GM18517 (cell line): Measurements from ENCODE around the gene ARHGEF4.

Source experiments
- ATAC-seq: cut with Tn5 transposase; IDR thresholded peaks from one replicate; pipeline ENCODE4 v1.9.1; 2021; ENCODE audit warnings: mild to moderate bottlenecking, moderate library complexity; ENCODE audit not compliant: unreplicated experiment

The ARHGEF4 gene

DNA sequence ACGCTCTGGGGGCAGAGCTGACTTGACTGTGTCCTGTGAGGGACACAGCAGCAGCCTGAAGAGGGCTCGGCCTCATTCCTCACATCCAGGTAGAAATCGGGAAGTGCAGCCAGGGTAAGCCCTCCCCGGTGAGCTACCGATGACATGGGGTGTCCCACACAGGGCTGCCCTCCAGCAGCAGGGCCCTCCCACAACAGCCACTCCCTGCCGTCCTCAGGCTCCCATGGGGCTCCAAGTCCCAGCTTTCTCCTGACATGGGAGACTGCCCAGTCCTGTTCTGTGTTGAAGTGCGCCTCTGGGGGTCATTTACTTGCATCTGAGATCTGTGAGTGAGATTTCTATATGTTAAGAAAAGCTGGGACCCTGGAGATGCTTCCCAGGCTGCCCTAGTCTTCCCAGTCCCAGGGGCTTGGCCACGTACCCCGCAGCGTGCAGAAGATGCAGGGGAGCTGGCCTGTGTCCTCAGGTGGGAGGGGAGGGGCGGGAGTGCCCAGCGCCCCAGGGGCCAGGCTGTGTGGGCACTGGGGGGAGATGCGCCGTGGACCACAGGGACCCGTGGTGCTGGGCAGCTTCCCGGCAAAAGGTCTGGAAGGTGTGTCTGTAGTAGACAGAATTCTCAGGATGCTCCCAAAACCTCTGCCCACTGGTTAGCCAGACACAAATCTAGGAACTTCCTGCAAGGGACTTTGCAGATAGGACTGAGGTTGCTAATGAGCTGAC, 168.7 kb downstream of the ARHGEF4 start:
- no peak for ATAC-seq

DNA sequence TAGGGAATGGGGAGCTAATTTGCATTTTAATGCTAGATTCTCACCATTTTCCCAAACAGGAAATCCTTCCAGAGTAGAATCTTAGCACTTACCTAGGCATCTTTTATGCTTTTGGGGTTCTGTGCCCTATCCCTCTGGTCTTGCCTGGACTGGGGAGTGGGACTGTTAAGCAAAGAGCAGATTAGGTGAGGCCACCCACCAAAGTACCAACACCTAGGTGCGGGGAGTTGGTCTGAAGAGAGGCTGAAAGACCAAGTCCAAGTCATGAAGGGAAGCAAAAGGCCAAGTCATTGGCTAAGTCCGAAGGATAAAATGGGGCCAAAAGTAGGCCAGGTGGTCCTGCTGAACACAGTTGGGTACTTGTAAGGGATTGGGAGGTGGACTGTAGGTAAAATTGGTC, 169.8 kb downstream of the ARHGEF4 start:
- no peak for ATAC-seq

DNA sequence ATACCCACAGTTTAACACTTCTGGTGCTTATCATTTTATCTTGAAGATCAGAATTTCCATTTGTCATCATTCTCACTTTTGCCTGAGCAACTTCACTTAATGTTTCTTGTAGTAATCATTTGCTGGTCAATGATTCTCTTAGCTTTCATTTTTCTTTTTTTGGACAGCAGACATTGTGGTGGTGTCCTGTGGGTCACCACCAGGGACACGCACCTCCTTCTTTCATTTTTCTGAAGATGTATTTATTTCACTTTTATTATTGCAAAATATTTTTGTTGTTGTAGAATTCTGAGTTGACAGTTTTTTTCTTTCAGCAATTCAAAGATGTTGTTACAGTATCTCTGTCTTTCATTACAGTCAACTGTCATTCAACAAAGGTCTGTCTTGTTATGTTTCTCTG, 172.3 kb downstream of the ARHGEF4 start:
- no peak for ATAC-seq

DNA sequence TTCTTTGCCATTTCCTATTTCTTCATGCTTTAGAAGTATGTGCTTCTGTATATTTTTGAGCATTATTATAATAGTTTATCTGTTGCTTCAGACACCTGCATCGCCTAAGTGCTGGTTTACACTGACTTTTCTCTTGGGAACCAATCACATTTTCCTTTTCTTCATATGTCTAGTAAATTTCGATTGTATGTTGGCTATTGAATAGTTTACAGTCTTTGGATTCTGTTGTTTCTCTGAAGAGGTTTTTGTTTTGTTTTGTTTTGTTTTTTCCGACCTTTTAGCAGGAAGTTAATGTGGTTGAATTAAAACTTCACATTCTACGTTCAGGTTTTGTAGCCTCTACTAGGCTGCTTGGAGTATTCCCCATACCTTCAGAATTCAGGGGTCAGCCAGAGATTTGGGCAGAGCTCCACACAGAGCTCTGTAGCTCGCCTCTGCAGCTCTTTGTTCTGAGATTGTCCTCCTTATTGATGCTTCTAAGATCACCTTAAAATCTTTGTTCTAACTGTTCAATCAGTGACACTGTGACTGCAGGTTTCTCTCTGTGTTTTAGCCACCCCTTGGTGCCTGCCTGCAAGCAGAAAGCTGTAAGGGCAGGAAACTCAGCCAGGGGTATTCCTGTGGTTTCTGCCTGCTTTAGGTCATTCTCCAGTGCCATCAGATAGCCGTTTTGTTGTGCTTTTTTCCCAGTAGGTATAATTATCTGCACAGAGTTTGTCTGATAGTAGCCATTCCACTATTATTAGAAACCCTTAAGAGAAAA, 173.2 kb downstream of the ARHGEF4 start:
- no peak for ATAC-seq

DNA sequence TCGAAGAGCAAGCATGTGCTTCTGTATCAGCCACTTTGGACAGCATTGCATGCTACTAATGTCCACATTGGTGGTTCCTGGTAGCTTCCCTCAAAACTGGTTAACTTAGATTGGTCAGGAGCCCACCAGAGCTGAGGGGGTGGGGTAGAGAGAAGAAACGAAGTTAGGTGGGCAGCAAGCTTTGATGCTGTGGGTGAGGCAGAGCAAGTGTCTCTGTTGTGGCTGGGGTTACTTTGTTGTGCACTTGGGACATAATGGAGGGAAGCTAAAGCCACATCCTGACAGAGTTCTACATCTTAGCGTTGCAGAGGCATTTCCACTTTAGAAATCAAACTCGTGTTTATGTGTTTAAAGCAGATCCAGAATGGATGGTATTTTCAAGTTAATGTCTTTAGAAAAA, 173.9 kb downstream of the ARHGEF4 start:
- no peak for ATAC-seq

DNA sequence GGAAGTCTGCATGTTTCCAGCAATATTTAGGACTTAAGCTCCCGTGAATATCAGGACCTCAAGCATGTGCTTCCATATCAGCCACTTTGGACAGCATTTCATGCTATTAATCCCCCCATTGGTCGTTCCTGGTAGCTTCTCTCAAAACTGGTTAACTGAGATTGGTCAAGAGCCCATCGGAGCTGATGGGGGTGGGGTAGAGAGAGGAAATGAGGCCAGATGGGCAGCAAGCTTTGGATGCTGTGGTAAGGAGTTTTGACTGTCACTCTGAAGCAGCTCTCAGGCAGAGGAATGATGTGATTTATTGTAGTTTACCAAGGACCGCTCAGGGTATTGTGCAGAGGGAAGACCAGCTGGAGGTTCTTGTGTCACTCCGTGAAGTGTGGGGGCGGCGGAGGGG, 174.8 kb downstream of the ARHGEF4 start:
- no peak for ATAC-seq

DNA sequence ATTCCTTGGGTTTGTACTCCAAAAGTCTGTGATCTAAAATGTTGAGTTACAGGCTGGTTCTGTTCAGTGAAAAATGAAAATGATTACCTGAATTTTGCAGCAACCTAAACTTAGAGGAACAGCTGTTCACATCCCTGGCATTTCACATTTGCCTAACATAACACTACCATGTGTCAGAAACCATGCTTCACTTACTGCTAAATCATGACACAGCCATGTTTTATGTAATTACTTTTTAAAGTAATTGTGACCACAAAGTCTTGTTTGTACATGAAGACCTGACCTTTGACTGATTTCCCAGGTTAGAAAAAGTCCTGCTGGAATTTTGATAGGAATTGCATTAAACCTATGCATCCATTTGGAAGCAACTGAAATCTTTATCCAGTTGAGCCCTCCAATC, 177.4 kb downstream of the ARHGEF4 start:
- no peak for ATAC-seq

DNA sequence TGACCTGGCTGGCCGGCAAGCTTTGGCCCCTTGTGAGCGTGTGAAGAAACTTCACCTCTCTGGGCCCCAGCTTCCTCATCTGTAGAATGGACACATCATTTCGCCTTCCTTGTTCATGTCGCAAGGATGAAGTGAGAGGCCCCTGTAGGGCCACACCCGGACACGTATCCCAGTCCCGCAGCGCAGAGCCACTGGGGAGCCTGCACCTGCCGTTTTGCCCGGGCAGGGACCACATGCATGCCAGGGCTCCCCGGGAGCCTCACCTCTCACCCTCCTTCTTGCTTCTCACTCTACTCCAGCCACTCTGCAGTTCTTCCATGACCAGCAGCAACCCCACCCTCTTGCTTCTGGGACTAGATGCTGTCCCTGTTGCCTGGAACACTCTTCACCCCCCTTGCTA, 179.1 kb downstream of the ARHGEF4 start:
- no peak for ATAC-seq

DNA sequence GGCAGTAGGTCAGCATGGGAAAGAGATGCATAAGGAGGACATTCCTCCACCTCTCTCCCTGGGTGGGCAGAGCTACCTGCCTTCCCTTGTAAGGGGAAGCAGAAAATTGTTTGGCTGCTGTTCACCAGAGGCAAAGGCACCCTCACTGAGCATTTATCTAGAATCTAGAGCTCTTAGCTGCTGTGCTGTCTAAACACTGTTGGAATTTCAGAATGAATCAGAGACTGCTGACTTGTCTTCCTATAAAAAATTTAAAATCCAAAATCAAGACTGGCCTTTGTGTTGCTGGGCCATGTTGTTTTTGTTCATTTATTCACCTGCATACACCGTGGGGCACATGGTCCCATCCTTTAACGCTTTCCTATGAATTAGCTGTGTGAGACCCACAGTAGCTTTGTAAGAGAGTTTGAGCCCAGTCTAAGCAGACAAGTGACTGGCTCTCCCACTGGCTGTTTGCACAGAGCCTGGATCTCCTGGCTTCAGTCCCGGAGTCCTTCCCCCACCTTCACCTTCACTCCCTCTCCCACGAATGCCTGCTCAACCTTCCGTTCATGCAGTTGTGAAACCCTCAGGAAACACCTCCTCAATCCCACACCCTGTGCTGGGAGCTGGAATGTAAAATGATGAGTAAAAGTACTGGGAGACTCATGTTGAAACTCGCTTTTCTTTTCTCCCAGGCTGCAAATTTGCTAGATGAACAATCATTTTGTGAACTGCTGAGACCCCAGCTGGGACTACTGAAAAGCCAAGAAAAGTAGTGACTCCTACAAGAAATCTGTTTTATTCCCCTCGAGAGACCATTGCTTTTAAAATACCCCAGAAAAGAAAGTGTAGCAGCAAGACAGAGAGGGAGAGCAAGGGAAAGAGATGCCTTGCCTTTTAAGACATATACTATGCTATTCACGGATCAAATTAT, 180.4 kb downstream of the ARHGEF4 start:
- no peak for ATAC-seq

DNA sequence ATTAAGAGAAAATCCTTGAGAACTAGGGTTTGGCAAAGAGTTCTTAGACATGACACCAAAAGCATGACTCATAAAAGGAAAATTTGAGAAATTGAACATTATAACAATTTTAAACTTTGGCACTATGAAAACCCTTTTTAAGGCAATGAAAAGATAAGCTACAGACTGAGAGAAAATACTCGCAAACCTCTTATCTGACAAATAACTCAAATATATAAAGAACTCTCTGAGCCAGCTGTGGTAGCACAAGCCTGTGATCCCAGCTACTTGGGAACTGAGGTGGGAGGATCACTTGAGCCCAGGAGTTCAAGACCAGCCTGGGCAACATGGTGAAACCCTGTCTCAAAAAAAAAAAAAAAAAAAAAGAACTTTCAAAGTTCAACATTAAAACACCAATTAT, 186.0 kb downstream of the ARHGEF4 start:
- ATAC-seq = no peak

DNA sequence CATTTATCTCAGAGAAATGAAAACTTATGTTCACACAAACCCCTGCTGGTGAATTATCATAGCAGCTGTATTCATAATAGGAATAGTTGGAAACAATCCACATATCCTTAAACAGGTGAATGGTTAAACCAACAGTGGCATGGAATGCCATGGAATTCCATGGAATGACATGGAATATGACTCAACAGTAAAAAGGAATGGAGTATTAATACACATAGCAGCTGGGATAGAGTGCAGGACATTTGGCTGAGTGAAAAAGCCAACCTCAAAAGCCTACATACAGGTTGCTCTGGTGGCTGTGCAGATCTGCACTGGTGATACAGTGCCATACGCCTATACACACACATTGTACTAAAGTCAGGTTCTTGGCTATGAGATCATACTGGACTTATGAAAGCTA, 187.0 kb downstream of the ARHGEF4 start:
- no peak for ATAC-seq

DNA sequence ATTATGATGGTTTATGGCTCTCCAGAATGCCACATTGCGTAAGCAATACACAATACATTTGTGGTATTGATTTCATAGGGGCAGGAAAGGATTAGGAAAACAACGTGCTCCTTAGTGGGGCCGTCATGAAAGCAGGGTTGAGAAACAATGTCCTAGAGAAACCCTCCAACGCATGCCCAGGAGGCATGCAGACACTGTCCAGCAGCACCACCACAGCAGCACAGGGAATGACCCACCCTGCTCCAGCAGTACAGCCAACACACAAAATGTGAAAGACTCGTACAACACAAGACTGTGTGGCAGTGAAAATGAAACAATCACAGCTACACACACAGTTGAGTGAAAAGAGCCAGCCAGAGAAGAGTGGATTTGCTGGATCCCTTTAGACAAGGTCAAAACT, 190.2 kb downstream of the ARHGEF4 start:
- no peak for ATAC-seq

DNA sequence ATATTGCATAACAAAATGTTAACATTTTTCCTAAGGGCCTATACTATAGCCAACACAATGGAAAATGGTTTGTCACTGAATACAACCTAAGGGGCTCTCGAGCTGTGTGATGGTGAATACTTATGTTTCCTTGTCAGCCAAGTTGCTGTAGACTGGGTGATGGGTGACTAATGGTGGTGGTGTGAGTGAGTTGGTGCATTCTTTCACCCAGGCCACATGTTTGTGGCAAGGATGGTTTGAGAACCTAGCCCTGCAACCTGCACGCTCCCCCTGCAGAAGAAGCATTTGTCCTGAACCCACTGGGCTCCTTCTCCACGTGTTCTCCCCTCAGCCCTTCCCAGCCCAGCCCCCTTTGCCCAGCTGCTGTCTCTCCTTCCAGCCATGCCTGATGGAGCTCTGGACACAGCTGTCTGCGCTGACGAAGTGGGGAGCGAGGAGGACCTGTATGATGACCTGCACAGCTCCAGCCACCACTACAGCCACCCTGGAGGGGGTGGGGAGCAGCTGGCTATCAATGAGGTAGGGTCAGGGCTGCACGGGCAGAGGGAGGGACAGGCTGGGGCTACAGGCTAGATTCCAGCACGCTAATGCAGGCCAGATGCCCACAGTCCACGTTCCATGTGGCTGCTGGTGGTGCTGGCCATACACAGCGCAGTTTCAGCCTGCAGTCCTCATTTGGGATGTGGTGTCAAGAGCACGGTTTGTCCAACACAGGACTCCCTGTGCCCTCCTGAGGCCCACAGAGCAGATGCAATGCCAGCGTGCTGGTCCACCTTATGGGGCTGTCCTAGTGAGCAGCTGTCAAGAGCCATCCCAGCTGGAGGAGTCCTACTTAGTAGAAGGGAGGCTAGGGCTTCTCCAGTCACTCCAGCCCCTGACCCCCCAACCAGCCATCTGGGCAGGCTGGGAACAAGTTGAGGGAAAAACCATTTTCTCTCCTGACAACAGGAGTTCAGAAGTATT, 191.1 kb downstream of the ARHGEF4 start:
- no peak for ATAC-seq

DNA sequence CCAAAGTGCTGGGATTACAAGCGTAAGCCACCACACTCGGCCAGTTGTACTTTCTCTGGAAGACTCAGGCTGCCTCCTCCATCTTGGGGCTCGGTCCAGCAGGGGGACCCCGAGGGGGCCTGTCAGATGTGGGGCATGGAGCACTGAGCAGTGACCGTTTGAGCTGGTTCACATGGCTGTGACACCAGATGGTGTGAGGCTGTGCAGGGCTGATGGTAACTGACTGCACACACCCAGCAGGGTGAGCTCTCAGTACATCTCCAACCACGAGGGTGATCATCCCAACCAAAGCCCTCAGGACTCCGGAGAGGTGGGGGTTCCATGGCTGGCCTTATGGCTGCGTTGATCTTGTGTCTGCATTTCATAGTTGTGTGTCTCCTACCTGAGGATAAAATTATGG, 193.1 kb downstream of the ARHGEF4 start:
- ATAC-seq = no peak

DNA sequence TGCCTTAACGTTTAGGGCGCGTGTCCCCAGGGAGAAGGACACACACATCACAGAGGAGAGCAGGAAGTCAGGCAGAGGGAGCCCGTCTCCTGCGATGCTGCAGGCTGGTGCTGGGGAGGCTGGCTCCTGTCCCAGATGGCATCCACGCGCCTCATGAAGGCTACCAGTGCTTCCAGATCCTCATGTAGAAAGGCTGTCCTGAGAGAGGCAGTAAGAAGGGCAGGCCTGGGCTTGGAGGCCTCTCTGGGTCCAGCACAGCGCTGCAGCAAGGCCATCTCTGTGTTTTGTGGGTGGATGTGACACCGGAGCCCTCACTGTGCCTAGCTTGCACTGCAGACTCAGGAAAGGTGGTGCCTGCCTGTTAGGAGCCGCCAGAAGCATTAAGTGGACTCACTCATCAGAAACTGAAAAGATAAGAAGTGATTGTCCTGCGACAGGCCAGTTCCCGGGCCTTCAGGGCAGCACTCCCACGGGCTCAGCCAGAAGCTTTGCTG, 193.8 kb downstream of the ARHGEF4 start:
- ATAC-seq = no peak

DNA sequence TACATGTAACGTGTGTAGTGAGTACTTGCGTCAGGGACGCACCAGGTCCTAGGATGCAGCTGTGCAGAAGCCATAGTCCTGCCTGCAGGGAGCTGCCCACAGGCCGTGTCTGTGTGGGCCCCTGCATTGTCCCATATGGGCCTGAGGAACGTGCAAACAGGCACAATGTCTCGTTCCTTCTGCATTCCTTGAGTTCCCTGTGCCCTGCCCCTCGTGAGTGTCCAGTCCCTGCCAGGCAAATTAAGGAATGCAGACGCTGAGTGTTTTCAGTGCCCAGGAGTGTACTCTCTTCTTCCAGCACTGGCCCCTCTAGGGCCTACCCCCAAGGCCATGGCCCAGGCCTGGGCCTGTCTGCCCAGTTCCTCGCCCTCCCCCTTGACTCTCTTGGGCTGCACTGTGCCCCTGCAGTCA, 194.7 kb downstream of the ARHGEF4 start:
- no peak for ATAC-seq

DNA sequence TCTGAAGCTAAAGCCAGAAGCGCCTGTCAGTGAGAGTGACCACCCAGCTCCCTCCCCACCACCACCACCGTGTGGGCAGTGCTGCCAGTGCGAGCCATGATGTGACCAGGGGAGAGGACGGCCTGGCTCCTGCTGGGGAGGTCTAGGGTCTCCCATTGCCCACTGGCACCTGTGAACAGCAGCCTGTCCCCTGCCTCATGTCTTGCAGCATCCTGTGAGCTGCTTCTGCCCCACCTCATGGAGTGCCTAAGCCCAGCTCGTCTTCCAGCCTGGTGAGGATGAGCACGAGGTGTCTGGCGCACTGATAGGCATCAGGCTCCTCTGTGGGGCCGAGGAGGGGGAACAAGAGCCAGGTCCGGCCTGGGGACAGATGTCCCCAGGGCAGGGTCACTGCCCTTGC, 195.2 kb downstream of the ARHGEF4 start:
- no peak for ATAC-seq

DNA sequence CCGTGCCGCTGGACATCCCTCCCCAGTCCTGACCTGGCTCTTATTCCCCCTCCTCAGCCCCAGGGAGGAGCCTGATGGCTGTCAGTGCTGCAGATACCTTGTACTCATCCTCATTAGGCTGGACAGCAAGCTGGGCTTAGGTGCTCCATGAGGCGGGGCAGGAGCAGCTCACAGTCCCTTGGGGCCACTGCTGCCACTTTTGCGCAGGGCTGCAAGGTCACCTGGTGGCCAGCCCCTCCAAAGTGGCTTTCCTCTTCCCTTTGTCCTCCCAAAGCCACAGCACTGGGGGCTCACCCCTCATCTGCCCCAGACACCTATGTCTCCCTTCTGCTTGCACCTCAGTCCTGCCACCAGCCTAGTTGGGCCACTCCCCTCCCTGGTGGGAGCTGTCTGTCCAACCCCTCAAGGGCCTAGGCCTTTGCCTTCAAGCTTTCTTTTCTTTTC, 195.7 kb downstream of the ARHGEF4 start:
- no peak for ATAC-seq

DNA sequence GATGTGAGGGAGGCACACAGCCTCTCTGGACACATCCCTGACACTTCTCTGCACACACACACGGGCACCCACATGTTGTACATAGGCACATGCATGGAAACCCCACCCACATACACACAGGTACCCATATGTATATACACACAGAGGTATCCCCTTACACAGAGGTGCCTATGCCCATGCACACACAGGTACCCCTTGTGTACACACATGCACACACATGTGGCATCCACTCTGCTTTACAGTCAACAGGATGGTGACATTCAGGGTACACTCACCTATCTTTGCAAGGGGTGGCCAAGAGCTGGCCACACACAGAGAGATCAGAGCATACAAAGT, 197.0 kb downstream of the ARHGEF4 start:
- ATAC-seq = no peak
